GM19240 (cell line): ENCODE data around the gene EIF3A.
"Not testable (repeated sequence)": the region's sequence is repeated elsewhere in the genome, so short reads cannot be mapped to it uniquely, and the experiment has no call there.

ENCODE experiments used
- DNase-seq: peaks from one replicate; pipeline ENCODE4 v3.0.0; 2011; ENCODE audit warnings: low spot score; ENCODE audit not compliant: insufficient read length

Gene EIF3A

GRCh38 chr10:119080521-119081259, at the start of gene EIF3A:
EIF3A (minus strand) TSS chr10:119080817; CDS start chr10:119080676, 141 bp downstream.
- peak; percentile 82 for DNase-seq

GRCh38 chr10:119129721-119130120, 49.1 kb upstream of the EIF3A start:
- no peak for DNase-seq

- no peak for DNase-seq
Observed at GRCh38 chr10:119125942-119126341, 45.3 kb upstream of the EIF3A start.

- DNase-seq: no peak
Observed at GRCh38 chr10:119120875-119121274, 40.3 kb upstream of the EIF3A start.

- peak; percentile 24 for DNase-seq
Observed at GRCh38 chr10:119120413-119120867, 39.8 kb upstream of the EIF3A start.

- no peak for DNase-seq
Observed at GRCh38 chr10:119119400-119119799, 38.8 kb upstream of the EIF3A start.

- DNase-seq: no peak
Observed at GRCh38 chr10:119118231-119118630, 37.6 kb upstream of the EIF3A start.

- no peak for DNase-seq
Observed at GRCh38 chr10:119116326-119116951, 35.8 kb upstream of the EIF3A start.

GRCh38 chr10:119115926-119116325, 35.3 kb upstream of the EIF3A start:
- no peak for DNase-seq

- no peak for DNase-seq
Observed at GRCh38 chr10:119113751-119114732, 33.4 kb upstream of the EIF3A start.

- no peak for DNase-seq
Observed at GRCh38 chr10:119112056-119112455, 31.4 kb upstream of the EIF3A start.

GRCh38 chr10:119107771-119108170, 27.2 kb upstream of the EIF3A start:
- not testable (repeated sequence) for DNase-seq

GRCh38 chr10:119107106-119107505, 26.5 kb upstream of the EIF3A start:
- DNase-seq: not testable (repeated sequence)

- DNase-seq: not testable (repeated sequence)
Observed at GRCh38 chr10:119105899-119106298, 25.3 kb upstream of the EIF3A start.

GRCh38 chr10:119105155-119105554, 24.5 kb upstream of the EIF3A start:
- no peak for DNase-seq

GRCh38 chr10:119104654-119105015, 24.0 kb upstream of the EIF3A start:
- no peak for DNase-seq

- DNase-seq: peak; percentile 65
Observed at GRCh38 chr10:119103903-119104653, 23.5 kb upstream of the EIF3A start, which contains the start of gene DENND10. DENND10 (plus strand) TSS chr10:119104113; CDS start chr10:119104143, 30 bp downstream.

- no peak for DNase-seq
Observed at GRCh38 chr10:119103241-119103902, 22.8 kb upstream of the EIF3A start.

- DNase-seq: no peak
Observed at GRCh38 chr10:119101366-119102098, 20.9 kb upstream of the EIF3A start.
